Pulmonary artery endothelial cell (primary cell): Measurements from ENCODE around the gene ATP13A5. TPM values are rescaled to one million over a fixed set of nuclear protein-coding genes. Genes with fewer than 3 reads are reported as not detected.

Source experiments
- DNase-seq: peaks from one replicate; pipeline ENCODE4 v3.0.0-alpha.2; 2011; ENCODE audit warnings: low read depth, low spot score
- total RNA-seq: library from RNA; depleted of rRNA; stranded (reverse); fragments of >200 nt; gene quantifications from 2 replicates; pipeline ENCODE4 v1.2.3, GENCODE V29; 2014

Gene ATP13A5
- total RNA-seq = not detected in 2 replicates

GRCh38 chr3:193378706-193379105 is at the start of gene ATP13A5:
Gene ATP13A5 (minus strand): TSS chr3:193378753. CDS start chr3:193378725, 28 bp downstream.
- no peak for DNase-seq

DNA sequence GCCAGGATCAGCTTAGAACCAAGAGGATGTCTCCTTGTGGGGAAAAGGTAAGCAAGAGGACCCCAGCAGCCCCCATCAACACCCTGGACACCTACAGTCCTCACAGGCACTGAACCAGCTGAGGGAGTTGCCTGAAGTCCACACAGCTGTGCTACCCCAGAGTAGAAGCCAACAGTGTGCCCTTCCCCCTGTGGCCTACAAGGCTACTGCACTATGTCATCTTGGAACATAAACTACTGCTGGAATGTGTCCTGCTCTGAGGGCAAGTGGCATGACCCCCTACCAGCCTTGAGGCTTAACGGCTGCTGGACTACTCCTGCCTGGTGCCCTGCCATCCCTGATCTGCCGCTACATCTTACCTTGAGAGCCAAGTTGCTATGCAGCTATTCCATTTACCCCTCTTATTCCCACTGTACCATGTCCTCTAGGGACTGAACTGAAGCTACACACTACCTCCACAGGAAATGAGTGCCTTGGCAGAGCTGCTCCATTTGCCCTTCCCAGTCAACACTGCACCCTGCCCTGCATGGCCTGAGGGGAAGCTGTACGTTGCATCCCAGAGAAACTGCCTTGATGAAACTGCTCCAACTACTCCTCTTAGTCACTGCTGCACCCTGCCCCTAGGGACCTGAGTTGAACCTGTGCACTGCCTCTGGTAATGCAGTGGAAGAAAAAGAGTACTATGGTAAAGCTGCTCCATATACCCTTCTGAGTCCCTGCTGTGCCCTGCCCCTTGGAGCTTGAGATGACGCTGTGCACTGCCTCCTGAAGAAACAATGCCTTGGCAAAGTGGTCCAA is 40.2 kb upstream of the ATP13A5 start:
- no peak for DNase-seq

GRCh38 chr3:193416629-193417028 is 38.1 kb upstream of the ATP13A5 start:
- no peak for DNase-seq

DNA sequence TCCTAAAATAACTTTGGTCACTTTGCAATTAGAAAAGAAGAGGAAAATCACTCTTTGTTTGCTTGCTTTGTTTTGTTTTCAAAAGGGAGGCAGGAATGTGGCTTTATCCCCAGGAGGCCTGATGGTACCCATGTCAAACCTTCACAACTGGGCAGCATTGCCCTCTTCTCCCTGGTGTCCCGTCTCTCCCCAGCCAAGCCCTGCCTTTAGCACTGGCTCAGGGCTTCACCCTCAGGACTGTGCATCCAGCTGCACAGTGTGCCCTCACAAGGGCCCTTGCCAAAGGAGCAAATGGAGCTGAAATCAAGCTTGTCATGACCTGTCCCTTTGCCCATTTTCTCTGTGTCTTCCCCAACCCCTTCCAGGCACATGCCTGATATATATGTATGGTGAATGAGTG is 29.1 kb upstream of the ATP13A5 start:
- no peak for DNase-seq

DNA sequence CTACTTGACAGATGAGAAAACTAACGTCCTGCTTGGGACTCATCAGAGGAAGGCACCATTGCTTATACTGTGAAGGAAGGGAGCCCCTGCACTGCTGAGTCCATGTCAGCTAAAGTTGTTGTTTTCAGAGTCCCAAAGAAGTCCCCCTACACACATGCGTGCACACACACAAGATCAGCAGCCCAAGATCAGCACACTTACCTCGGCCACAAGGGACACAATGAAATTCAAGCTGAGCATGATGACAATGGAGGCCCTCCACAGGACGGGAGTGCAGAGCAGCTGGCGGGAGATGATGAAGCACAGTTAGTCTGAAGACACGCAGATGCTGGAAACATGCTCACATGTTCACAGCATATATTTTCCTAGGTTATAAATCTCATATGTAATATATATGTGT is 28.6 kb upstream of the ATP13A5 start:
- DNase-seq = no peak

DNA sequence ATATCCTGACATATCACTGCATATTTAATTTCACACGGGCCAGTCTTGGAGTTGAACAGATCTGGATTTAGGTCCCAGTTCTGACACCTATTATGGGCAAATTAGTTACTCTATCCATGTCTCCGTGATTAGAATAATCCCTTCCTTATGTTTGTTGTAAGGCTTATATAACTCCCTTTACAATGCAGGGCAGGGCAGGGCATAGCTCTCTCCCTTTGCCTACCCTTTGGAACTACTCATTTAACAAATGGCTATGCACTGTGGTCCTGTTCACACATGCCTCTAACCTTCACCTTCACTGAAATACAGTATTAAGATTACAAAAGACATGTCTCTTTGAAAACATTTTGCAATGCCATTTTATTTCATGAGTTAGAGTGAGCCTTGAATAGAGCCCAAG is 24.8 kb upstream of the ATP13A5 start:
- DNase-seq = no peak

DNA sequence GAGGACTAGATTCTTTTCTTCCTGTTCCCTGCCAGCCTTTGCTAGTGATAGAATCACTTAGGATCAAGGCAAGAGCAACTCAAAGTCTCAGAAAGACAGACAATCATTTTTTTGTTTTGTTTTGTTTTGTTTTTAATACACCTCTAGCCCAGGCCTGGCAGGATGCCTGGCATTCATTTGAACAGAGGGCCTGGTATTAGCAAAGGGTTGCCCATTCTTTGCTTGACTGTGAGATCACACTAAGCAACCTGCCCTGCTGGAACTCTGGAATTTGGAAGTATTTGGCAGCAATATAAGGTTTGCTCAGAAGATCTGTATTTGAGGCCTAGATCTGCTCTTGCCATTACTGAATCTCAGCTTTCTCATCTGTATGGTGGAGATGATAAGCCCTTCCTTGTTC is 21.8 kb upstream of the ATP13A5 start:
- DNase-seq = no peak

DNA sequence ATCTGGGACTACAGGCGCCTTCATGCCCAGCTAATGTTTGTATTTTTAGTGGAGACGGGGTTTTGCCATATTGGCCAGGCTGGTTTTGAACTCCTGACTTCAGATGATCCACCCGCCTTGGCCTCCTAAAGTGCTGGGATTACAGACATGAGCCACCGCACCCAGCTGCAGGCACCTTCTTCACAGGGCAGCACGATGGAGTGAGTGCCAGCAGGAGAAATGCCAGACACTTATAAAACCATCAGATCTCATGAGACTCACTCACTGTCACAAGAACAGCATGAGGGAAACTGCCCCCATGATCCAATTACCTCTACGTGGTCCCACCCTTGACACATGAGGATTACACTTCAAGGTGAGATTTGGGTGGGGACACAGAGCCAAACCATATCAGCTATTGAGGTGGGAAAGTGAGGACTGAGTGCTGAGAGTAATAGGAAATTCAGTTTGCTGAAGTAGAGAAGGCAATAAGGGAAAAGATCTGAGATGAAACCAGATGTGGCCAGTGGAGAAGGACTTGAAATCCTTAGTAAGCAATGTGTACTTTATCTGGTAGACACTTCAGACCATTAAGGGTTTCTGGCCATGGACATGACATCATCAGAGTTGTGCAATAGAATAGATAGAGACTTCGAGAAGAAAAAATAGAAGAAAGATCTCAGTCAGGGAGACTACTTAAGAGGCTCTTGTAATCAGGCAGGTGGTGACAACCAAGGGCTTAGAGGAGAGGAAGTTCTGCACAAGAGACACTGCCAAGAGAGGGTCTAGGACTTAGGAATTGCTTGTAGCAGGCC is 18.1 kb upstream of the ATP13A5 start:
- no peak for DNase-seq

DNA sequence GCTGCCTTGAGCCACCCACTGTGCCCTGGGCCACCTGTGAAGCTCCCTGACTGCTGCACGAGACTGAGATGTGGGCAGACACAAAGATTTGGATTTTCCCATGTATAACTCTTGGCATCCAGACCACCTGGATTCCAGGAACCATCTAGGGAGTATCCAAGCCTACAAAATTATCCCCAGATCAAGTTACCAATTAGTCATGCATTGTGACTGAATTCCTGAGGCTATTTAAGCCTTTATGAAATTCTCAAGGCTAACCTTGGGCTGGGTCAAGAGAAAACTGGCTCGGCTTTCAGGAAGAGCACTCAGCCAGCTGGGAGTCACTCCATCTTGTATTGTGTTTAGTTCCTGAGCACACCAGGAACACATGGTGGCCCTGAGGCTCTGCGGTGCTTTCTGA is 13.3 kb upstream of the ATP13A5 start:
- DNase-seq = no peak

GRCh38 chr3:193389335-193389734 is 10.8 kb upstream of the ATP13A5 start:
- DNase-seq = no peak

DNA sequence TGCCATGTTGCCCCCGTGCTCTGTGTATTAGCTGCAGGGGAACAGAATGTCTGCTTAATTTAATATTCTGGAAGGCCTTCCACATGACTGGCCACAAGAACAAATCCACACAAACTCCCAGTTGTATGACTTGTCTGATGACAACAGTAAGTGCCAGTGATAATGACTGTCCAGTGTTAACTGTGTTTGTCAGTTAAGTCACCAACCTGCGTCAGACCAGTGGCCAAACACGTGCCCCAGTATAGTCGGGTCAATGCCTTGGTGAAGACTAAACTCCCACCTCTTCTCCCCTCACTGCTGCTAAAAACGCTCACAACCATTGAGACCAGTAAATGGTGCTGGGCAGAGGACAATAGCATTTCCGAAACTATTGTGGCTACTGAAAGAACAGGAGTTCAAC is 9.8 kb upstream of the ATP13A5 start:
- no peak for DNase-seq

DNA sequence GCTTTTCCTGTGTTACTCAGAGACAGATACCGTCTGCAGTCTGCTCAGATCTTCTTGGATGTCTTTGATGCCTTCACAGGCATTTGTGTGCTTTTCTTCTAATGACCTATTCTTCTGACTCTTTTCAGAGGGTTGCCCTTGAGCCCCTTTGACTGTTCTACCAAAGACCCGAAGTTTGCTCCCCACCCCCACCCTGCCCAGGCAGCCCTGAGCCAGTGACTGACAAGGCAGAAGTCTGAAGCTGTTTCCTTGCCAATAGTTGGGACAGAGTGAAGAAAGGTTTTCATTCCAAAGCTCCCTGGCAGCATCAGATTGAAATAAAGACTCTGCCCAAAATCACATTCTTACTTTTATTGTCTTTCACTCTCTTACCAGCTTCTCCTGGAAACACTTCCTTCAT is 9.0 kb upstream of the ATP13A5 start:
- DNase-seq = no peak

DNA sequence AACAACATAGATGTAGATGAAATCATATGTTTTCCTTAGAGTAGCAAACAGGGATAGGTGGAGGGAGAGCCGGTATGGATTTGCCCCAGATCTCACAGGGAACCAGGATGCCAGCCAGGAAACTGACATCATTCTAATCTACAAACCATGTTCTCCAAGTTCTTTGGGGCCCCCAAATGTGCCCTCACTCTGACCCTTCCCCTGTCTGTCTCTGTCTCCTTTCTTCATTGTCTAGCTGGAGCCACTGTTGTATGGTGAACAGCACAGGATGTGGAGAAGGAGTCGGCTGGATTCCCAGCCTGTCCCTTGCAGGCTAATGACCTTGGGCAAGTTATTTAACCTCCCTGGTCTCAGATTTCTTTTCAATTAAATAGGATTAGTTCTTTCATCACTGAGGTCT is 962 bp downstream of the ATP13A5 start:
- DNase-seq = no peak

DNA sequence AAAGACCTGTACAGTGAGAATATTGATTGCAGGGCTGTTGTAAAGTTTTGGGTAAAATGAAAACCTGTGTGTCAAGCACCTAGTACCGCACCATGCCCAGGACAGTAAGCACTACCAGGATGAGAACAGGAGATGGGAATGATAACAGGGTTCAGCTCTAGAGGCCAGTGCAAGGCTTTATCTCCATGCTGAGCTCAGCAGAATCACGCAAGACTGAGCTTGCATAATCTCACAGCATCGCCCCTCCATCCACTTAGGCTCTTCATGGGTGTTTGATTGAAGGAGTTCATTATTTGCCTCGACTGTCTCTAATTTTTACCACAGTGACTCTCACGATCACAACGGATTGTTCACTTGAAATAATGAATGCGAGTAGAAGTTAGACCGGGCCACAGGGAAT is 2.9 kb downstream of the ATP13A5 start:
- DNase-seq = no peak

DNA sequence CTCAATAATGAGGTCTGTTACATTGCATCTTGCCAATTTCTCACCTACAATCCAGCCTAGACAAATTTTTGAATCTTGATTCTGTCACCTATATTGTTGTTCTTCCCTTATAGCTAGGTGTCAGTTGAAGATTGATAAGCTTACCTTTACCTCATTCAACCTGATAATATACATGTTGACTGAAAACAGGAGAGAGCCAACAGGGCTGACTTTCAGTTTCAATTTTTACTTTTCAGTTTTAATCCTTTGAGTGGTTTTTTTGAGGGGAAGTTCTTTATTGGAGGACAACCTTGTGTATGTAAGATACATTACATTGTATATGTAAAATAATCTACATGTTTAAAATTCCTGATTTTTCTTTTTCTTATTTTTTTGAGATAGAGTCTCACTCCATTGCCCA is 5.8 kb downstream of the ATP13A5 start:
- DNase-seq = no peak

DNA sequence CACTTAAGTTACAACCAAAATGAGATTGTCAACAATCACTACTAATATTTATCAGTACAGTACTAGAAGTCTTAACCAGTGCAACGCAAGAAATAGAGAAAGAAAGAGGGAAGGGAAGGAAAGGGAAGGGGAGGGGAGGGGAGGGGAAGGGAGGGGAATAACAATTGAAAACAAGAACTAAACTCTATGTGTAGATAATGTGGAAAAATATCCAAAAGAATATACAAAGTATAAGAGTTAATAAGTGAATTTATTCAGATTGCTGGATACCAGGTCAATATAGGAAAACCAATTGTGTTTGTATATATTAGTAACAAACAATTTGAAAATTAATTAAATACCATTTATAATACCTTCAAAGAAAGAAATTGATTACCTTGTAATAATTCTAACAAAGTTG is 10.7 kb downstream of the ATP13A5 start:
- DNase-seq = no peak

- DNase-seq = no peak
Observed at GRCh38 chr3:193357291-193357690, 21.3 kb downstream of the ATP13A5 start.

GRCh38 chr3:193354423-193354822 is 24.1 kb downstream of the ATP13A5 start:
- DNase-seq = no peak

DNA sequence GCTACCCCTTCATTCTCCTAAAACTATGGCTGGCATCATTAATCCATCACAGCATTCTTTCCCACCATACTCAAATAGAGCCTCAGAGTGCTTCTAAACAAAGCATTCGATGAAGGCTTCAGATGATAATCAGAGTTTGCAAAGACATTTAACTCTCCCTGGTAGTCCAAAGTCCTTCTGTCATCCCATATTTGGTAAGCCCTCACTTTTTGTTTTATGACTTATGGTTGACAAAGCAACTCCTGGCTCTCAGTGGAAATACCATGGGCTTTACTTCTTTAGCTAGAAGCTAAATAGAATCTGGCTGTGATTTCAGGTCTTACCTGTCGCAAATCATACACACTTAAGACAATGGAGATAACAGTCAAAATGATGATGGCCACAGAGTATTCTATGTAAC is 27.8 kb downstream of the ATP13A5 start:
- no peak for DNase-seq

DNA sequence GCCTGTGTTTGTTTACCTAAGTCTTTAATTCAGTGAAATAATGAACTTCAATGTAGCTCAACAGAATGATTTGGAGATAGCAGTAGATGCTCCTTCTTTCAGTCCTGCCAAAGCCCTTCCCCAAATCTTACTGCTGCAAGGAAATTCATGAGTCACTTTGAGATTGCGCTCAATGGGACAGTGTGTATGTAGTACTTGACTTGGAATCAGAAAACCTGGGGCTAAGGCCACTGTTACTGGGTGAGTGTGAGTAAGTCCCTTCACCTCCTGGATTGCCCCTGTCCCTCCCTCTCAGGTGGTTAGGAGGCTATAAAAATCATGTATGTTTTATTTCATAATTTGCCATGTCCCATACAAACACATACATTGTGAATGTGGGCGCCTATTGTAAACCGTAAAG is 29.9 kb downstream of the ATP13A5 start:
- no peak for DNase-seq

GRCh38 chr3:193347521-193348501 is 30.7 kb downstream of the ATP13A5 start:
- no peak for DNase-seq

GRCh38 chr3:193346259-193346658 is 32.3 kb downstream of the ATP13A5 start:
- DNase-seq = no peak
